IMR-90 (cell line): ENCODE measurements around the gene DNMT3A. TPM values are rescaled to one million over a fixed set of nuclear protein-coding genes. Genes with fewer than 3 reads are reported as not detected.

Source experiments
- ATAC-seq: fragments of 200-7000 bp; cut with Tn5 transposase; 2 replicates; pipeline ENCODE4 v1.9.1; 2020; ENCODE audit warnings: low read depth, mild to moderate bottlenecking, moderate library complexity
- BruUV-seq: library from RNA; stranded (reverse); fragments of 400-500 nt; replicated peaks from 2 replicates; lab custom pipeline; 2021; lab: Mats Ljungman, UMichigan
- CTCF ChIA-PET: fragments of 300-600 bp; formaldehyde crosslinking; extraction: SDS; loops from one replicate; lab custom pipeline; 2021; ENCODE audit warnings: antibody characterized with exemption; lab: Yijun Ruan, JAX
- POLR2A ChIA-PET: fragments of 300-600 bp; sonication (Branson Sonifier 250); formaldehyde crosslinking; loops from one replicate; lab custom pipeline; 2022; ENCODE audit warnings: antibody characterized with exemption; ENCODE audit not compliant: unreplicated experiment; lab: Charles Lee
- DNase-seq: peaks from one replicate; pipeline ENCODE4 v3.0.0; 2013
- H2AFZ ChIP-seq: replicated peaks from 2 replicates; pipeline ENCODE3; 2013; ENCODE audit warnings: low read length, mild to moderate bottlenecking; ENCODE audit not compliant: poor library complexity
- H2AK5ac ChIP-seq: 2 replicates; pipeline ENCODE4 v1.6.1; 2013; ENCODE audit warnings: low read depth, low read length, inconsistent platforms
- H2AK9ac ChIP-seq: replicated peaks from 2 replicates; pipeline ENCODE3; 2013; ENCODE audit warnings: mild to moderate bottlenecking, low read depth, low read length, moderate library complexity; ENCODE audit not compliant: poor library complexity
- H2BK120ac ChIP-seq: 2 replicates; pipeline ENCODE4 v1.6.1; 2013; ENCODE audit warnings: low read depth, low read length, inconsistent platforms
- H2BK15ac ChIP-seq: 3 replicates; pipeline ENCODE4 v1.6.1; 2013; ENCODE audit warnings: low read depth, low read length, inconsistent platforms
- H2BK20ac ChIP-seq: 2 replicates; pipeline ENCODE4 v1.6.1; 2013; ENCODE audit warnings: low read depth, mild to moderate bottlenecking, inconsistent platforms, low read length, moderate library complexity
- H2BK5ac ChIP-seq: 2 replicates; pipeline ENCODE4 v1.6.1; 2013; ENCODE audit warnings: mild to moderate bottlenecking, low read depth, low read length, inconsistent platforms; ENCODE audit not compliant: poor library complexity, severe bottlenecking
- H3K14ac ChIP-seq: replicated peaks from 2 replicates; pipeline ENCODE4 v1.6.1; 2013; ENCODE audit warnings: low read depth, low read length, inconsistent platforms
- H3K18ac ChIP-seq: 2 replicates; pipeline ENCODE4 v1.6.1; 2013; ENCODE audit warnings: low read depth, low read length, control low read depth
- H3K23ac ChIP-seq: 2 replicates; pipeline ENCODE4 v1.6.1; 2013; ENCODE audit warnings: low read depth, low read length, inconsistent platforms
- H3K27ac ChIP-seq: 2 replicates; pipeline ENCODE4 v1.5.1; 2013; ENCODE audit warnings: mild to moderate bottlenecking, control low read depth, low read length; ENCODE audit not compliant: insufficient read depth
- H3K27me3 ChIP-seq: 2 replicates; pipeline ENCODE4 v1.6.1; 2013; ENCODE audit warnings: low read length; ENCODE audit not compliant: control insufficient read depth, insufficient read depth
- H3K36me3 ChIP-seq: 2 replicates; pipeline ENCODE4 v1.6.1; 2013; ENCODE audit warnings: low read length, mixed read lengths; ENCODE audit not compliant: control insufficient read depth, insufficient read depth
- H3K4ac ChIP-seq: 2 replicates; pipeline ENCODE4 v1.6.1; 2013; ENCODE audit warnings: low read depth, low read length, inconsistent platforms
- H3K4me1 ChIP-seq: 2 replicates; pipeline ENCODE4 v1.6.1; 2013; ENCODE audit warnings: low read length, mixed read lengths; ENCODE audit not compliant: control insufficient read depth, insufficient read depth
- H3K4me2 ChIP-seq: 2 replicates; pipeline ENCODE4 v1.6.1; 2013; ENCODE audit warnings: low read depth, mild to moderate bottlenecking, control low read depth, low read length, moderate library complexity
- H3K4me3 ChIP-seq: 2 replicates; pipeline ENCODE4 v1.5.1; 2013; ENCODE audit warnings: low read depth, mild to moderate bottlenecking, control low read depth, low read length, moderate library complexity; ENCODE audit not compliant: insufficient read depth
- H3K56ac ChIP-seq: 2 replicates; pipeline ENCODE4 v1.6.1; 2013; ENCODE audit warnings: low read length, inconsistent platforms; ENCODE audit not compliant: insufficient read depth; ENCODE audit errors: extremely low read depth
- H3K79me1 ChIP-seq, 2 experiments: 2 replicates each; pipeline ENCODE4 v1.6.1; 2013; ENCODE audit warnings: low read length in 2 of 2, inconsistent platforms in 1 of 2, low read depth in 1 of 2
- H3K9ac ChIP-seq: 2 replicates; pipeline ENCODE4 v1.6.1; 2013; ENCODE audit warnings: low read depth, low read length, control low read depth
- H3K9me1 ChIP-seq: 2 replicates; pipeline ENCODE4 v1.6.1; 2013; ENCODE audit warnings: low read length, inconsistent platforms; ENCODE audit not compliant: insufficient read depth
- H3K9me3 ChIP-seq: 2 replicates; pipeline ENCODE4 v1.6.1; 2013; ENCODE audit warnings: low read length; ENCODE audit not compliant: control insufficient read depth, insufficient read depth
- H4K20me1 ChIP-seq: 2 replicates; pipeline ENCODE4 v1.6.1; 2013; ENCODE audit warnings: low read length, inconsistent platforms; ENCODE audit not compliant: insufficient read depth
- H4K5ac ChIP-seq: 2 replicates; pipeline ENCODE4 v1.6.1; 2013; ENCODE audit warnings: mild to moderate bottlenecking, low read depth, low read length, control low read depth
- H4K8ac ChIP-seq, 2 experiments: 2 replicates each; pipeline ENCODE4 v1.6.1; 2013; ENCODE audit warnings: low read depth in 2 of 2, low read length in 2 of 2, control low read depth in 1 of 2, inconsistent platforms in 1 of 2
- H4K91ac ChIP-seq: 2 replicates; pipeline ENCODE4 v1.6.1; 2013; ENCODE audit warnings: low read depth, low read length, inconsistent platforms; ENCODE audit not compliant: insufficient read depth
- CEBPB ChIP-seq: IDR thresholded peaks from 2 replicates; pipeline ENCODE4 v1.6.1; 2012; ENCODE audit warnings: low read depth, low read length, improper control_type of control experiment
- CHD1 ChIP-seq: IDR thresholded peaks from 2 replicates; pipeline ENCODE4 v1.6.1; 2012; ENCODE audit warnings: low read depth, low read length, improper control_type of control experiment
- MAFK ChIP-seq: IDR thresholded peaks from 2 replicates; pipeline ENCODE4 v1.6.1; 2012; ENCODE audit warnings: low read depth, low read length, improper control_type of control experiment
- MAZ ChIP-seq: IDR thresholded peaks from 2 replicates; pipeline ENCODE4 v1.6.1; 2012; ENCODE audit warnings: low read depth, mild to moderate bottlenecking, low read length, improper control_type of control experiment, moderate library complexity, borderline replicate concordance
- RCOR1 ChIP-seq: IDR thresholded peaks from 2 replicates; pipeline ENCODE4 v1.6.1; 2012; ENCODE audit warnings: mild to moderate bottlenecking, low read length, improper control_type of control experiment; ENCODE audit not compliant: insufficient replicate concordance
- RFX5 ChIP-seq: IDR thresholded peaks from 2 replicates; pipeline ENCODE4 v1.8.0; 2012; ENCODE audit warnings: low read depth, mild to moderate bottlenecking, low read length, moderate library complexity
- SMC3 ChIP-seq: fragments of 150-350 bp; IDR thresholded peaks from 2 replicates; pipeline ENCODE4 v1.6.1; 2016; ENCODE audit warnings: low read depth, mild to moderate bottlenecking, antibody characterized with exemption, low read length, moderate library complexity
- USF2 ChIP-seq: fragments of 150-350 bp; IDR thresholded peaks from 2 replicates; pipeline ENCODE4 v1.6.1; 2017; ENCODE audit warnings: mild to moderate bottlenecking, antibody characterized with exemption, low read length, low read depth
- WGBS, 2 experiments: methylation state at CpG; one replicate each; pipeline versions ENCODE4 v1.1.5 to v1.1.7; 2013; ENCODE audit warnings: missing lambda C conversion rate in 2 of 2; ENCODE audit not compliant: insufficient read length in 1 of 2; ENCODE audit errors: extremely low coverage in 2 of 2; 5-methylcytosine and 5-hydroxymethylcytosine counted together
- dilution Hi-C: fragments of 300-500 bp; cut with HindIII; formaldehyde crosslinking; loops from one replicate; pipeline ENCODE4 v1.14.3; 2018; ENCODE audit warnings: low sequenced_read_pairs; ENCODE audit not compliant: unreplicated experiment
- in situ Hi-C: fragments of 300-500 bp; cut with MboI; formaldehyde crosslinking; loops from 3 replicates; pipeline ENCODE4 v1.14.3; 2019; ENCODE audit warnings: low sequenced_read_pairs, inconsistent platforms, mixed read lengths
- intact Hi-C: fragments of 100-400 bp; cut with micrococcal nuclease; formaldehyde crosslinking; loops from 2 replicates; pipeline ENCODE4 v1.10.0; 2022
- polyA plus RNA-seq, 3 experiments: library from polyadenylated mRNA; depleted of rRNA; stranded (reverse); fragments of >200 nt; gene quantifications; 2 replicates each; pipeline ENCODE4 v1.2.3, GENCODE V29; 2012; ENCODE audit warnings: low replicate concordance in 1 of 3
- total RNA-seq: library from RNA; depleted of rRNA; stranded (reverse); fragments of >200 nt; gene quantifications from 2 replicates; pipeline ENCODE4 v1.2.3, GENCODE V29; 2012
- TF ChIP-seq, protein P1 (sequence below): conservative IDR thresholded peaks from 2 replicates; pipeline ENCODE4 v1.5.1; 2012; ENCODE audit warnings: mild to moderate bottlenecking, low read depth, low read length, improper control_type of control experiment
- TF ChIP-seq, protein P2 (sequence below): fragments of 150-350 bp; IDR thresholded peaks from 2 replicates; pipeline ENCODE4 v1.6.1; 2016; ENCODE audit warnings: low read depth, mild to moderate bottlenecking, low read length, moderate library complexity, borderline replicate concordance

The DNMT3A gene
- total and polyA plus RNA-seq, 2 of the 4 experiments (the other 2 are of a cell fraction): 4.4 to 9.7 TPM

DNA sequence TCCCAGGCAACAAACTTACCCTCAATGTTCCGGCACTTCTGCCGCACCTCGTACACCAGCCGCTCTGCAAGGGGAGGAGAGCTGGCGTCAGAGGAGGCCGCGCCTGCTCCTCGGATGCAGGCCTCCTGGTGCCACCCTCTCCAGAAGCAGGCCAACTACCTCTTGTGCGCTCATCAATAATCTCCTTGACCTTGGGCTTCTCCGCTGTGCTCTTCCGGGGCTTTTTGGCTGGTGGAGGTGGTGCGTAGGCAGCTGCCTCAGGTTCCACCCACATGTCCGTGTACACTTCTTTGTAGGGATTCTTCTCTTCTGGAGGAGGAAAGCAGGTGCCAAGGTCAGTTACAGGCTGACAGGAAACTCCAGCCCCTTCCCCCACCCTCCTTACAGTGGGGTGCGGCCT, 95.7 kb downstream of the DNMT3A start:
- Histone ChIP-seq H4K20me1 (no peaks in the 10 kb centered on the region; the same call in 1 of the 2 replicates), H4K91ac (no peak overlapping the region), H3K36me3 (peaks cover 61% of the 10 kb centered on the region), H3K4me1 (peaks cover 11% of the 10 kb centered on the region), H3K14ac (no peak overlapping the region), H3K9me3 (no peaks in the 10 kb centered on the region), H2BK20ac (no peak overlapping the region), H3K56ac (no peak overlapping the region), H4K5ac (no peak overlapping the region), H3K9ac (no peak overlapping the region), H2AFZ (no peak overlapping the region), H3K4ac (no peak overlapping the region), H2BK5ac (no peak overlapping the region), H3K18ac (no peak overlapping the region), H3K79me1 (0 out of 4 replicates have a peak, but pooled peaks cover 0 to 2% of the 10 kb centered on the region in 2 experiments), H2BK15ac (no peak overlapping the region), H2AK9ac (no peak overlapping the region), H3K4me2 (no peak overlapping the region), H4K8ac (no peak overlapping the region), H2BK120ac (no peak overlapping the region), H3K9me1 (no peaks in the 10 kb centered on the region; the same call in 1 of the 2 replicates), H3K4me3 (no peak overlapping the region), H2AK5ac (no peak overlapping the region), H3K27ac (no peak overlapping the region), H3K23ac (no peak overlapping the region), H3K27me3 (no peaks in the 10 kb centered on the region)
- intact Hi-C loops (no loop called here), in situ Hi-C loops (no loop called here), dilution Hi-C loops (no loop called here)
- WGBS, 2 experiments: 100% methylated on average over 3 of the region's 14 CpGs; no CpG with 5 or more reads in 1 of the 2 experiments
- BruUV-seq: no TSS peak
- ChIA-PET POLR2A (no interaction called here), CTCF (no interaction called here)
- ATAC-seq (no peak), DNase-seq (no peak)
- TF ChIP-seq, protein P1, sequence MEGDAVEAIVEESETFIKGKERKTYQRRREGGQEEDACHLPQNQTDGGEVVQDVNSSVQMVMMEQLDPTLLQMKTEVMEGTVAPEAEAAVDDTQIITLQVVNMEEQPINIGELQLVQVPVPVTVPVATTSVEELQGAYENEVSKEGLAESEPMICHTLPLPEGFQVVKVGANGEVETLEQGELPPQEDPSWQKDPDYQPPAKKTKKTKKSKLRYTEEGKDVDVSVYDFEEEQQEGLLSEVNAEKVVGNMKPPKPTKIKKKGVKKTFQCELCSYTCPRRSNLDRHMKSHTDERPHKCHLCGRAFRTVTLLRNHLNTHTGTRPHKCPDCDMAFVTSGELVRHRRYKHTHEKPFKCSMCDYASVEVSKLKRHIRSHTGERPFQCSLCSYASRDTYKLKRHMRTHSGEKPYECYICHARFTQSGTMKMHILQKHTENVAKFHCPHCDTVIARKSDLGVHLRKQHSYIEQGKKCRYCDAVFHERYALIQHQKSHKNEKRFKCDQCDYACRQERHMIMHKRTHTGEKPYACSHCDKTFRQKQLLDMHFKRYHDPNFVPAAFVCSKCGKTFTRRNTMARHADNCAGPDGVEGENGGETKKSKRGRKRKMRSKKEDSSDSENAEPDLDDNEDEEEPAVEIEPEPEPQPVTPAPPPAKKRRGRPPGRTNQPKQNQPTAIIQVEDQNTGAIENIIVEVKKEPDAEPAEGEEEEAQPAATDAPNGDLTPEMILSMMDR: no peak
- TF ChIP-seq MAFK (no peak), CEBPB (no peak), SMC3 (no peak), CHD1 (no peak), RCOR1 (no peak), RFX5 (no peak), MAZ (no peak), USF2 (no peak)
- TF ChIP-seq, protein P2, sequence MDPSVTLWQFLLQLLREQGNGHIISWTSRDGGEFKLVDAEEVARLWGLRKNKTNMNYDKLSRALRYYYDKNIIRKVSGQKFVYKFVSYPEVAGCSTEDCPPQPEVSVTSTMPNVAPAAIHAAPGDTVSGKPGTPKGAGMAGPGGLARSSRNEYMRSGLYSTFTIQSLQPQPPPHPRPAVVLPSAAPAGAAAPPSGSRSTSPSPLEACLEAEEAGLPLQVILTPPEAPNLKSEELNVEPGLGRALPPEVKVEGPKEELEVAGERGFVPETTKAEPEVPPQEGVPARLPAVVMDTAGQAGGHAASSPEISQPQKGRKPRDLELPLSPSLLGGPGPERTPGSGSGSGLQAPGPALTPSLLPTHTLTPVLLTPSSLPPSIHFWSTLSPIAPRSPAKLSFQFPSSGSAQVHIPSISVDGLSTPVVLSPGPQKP: no peak
